Panc1 (cell line): ENCODE results near the gene AANAT. TPM values are rescaled to one million over a fixed set of nuclear protein-coding genes. Genes with fewer than 3 reads are reported as not detected.

Source experiments
- ATAC-seq: fragments of 200-7000 bp; cut with Tn5 transposase; 2 replicates; pipeline ENCODE4 v1.9.1; 2020; ENCODE audit warnings: mild to moderate bottlenecking, moderate library complexity
- BruUV-seq: library from RNA; stranded (reverse); fragments of 400-500 nt; replicated peaks from 2 replicates; lab custom pipeline; 2021; lab: Mats Ljungman, UMichigan
- CTCF ChIA-PET: fragments of 300-600 bp; sonication (Branson Sonifier 250); formaldehyde crosslinking; loops from one replicate; lab custom pipeline; 2022; ENCODE audit warnings: antibody characterized with exemption; lab: Charles Lee
- POLR2A ChIA-PET: fragments of 300-600 bp; sonication (Branson Sonifier 250); formaldehyde crosslinking; loops from one replicate; lab custom pipeline; 2022; ENCODE audit warnings: antibody characterized with exemption; lab: Charles Lee
- DNase-seq: peaks from one replicate; pipeline ENCODE4 v3.0.0-alpha.2; 2010; ENCODE audit warnings: low read depth, low spot score
- H3K27ac ChIP-seq: 2 replicates; pipeline ENCODE4 v1.5.1; 2011; ENCODE audit warnings: mild to moderate bottlenecking, low read length, inconsistent platforms
- H3K27me3 ChIP-seq: fragments of 200-500 bp; sonication (Bioruptor generic); 2 replicates; pipeline ENCODE4 v1.6.0; 2014; ENCODE audit warnings: low read length, inconsistent platforms; ENCODE audit not compliant: control insufficient read depth, insufficient read depth
- H3K36me3 ChIP-seq: fragments of 200-500 bp; sonication (Bioruptor generic); 2 replicates; pipeline ENCODE4 v1.5.1; 2014; ENCODE audit warnings: inconsistent platforms, mild to moderate bottlenecking, low read length, moderate library complexity; ENCODE audit not compliant: control insufficient read depth, insufficient read depth
- H3K4me1 ChIP-seq: 2 replicates; pipeline ENCODE4 v1.5.1; 2011; ENCODE audit warnings: inconsistent platforms, mild to moderate bottlenecking, low read length, moderate library complexity; ENCODE audit not compliant: control insufficient read depth, insufficient read depth
- H3K4me3 ChIP-seq, 2 experiments: 2 replicates each; pipeline ENCODE4 v1.5.1; 2011 to 2012; ENCODE audit warnings: low read depth in 2 of 2, low read length in 2 of 2, mild to moderate bottlenecking in 2 of 2, inconsistent platforms in 1 of 2, moderate library complexity in 1 of 2
- H3K9me3 ChIP-seq: fragments of 200-500 bp; sonication (Bioruptor generic); 2 replicates; pipeline ENCODE4 v1.5.1; 2014; ENCODE audit warnings: low read depth, mild to moderate bottlenecking, inconsistent platforms, low read length, moderate library complexity; ENCODE audit not compliant: control insufficient read depth, insufficient read depth
- CTCF ChIP-seq: fragments of 450-650 bp; IDR thresholded peaks from 2 replicates; pipeline ENCODE4 v1.5.1; 2017; ENCODE audit warnings: mild to moderate bottlenecking
- POLR2AphosphoS5 ChIP-seq: IDR thresholded peaks from 2 replicates; pipeline ENCODE4 v1.6.1; 2012; ENCODE audit warnings: mild to moderate bottlenecking, low read depth, low read length, moderate library complexity
- REST ChIP-seq, 2 experiments: IDR thresholded peaks; 2 replicates each; pipeline ENCODE4 v1.6.1; 2011 to 2012; ENCODE audit warnings: low read depth in 2 of 2, control low read depth in 1 of 2, low read length in 1 of 2, mild to moderate bottlenecking in 1 of 2, moderate library complexity in 1 of 2; ENCODE audit not compliant: insufficient read depth in 1 of 2
- SIN3A ChIP-seq: IDR thresholded peaks from 2 replicates; pipeline ENCODE4 v1.6.1; 2012; ENCODE audit warnings: low read depth, mild to moderate bottlenecking, low read length, moderate library complexity, borderline replicate concordance; ENCODE audit not compliant: insufficient read depth
- TCF7L2 ChIP-seq: IDR thresholded peaks from 2 replicates; pipeline ENCODE4 v1.6.1; 2011; ENCODE audit warnings: mild to moderate bottlenecking, low read depth, low read length, inconsistent platforms
- in situ Hi-C: cut with HindIII; loops from 2 replicates; pipeline ENCODE4 v1.10.0; 2016; ENCODE audit warnings: low sequenced_read_pairs, low pct_unique_long_range_greater_than_20kb
- intact Hi-C: fragments of 100-400 bp; cut with micrococcal nuclease; formaldehyde crosslinking; loops from one replicate; pipeline ENCODE4 v1.10.0; 2022; ENCODE audit not compliant: unreplicated experiment
- total RNA-seq: library from RNA; stranded (reverse); gene quantifications from one replicate; pipeline ENCODE4 v1.2.1, GENCODE V29; 2021; ENCODE audit not compliant: unreplicated experiment

Gene AANAT
- total RNA-seq, 1 experiment from 2014 or later: not detected

GRCh38 chr17:76492123-76492988, 25.0 kb downstream of the AANAT start:
- TF ChIP-seq TCF7L2: no peak
- TF ChIP-seq POLR2AphosphoS5: peak; percentile 28; the same call in 1 of the 2 replicates
- intact Hi-C loops: no loop called here
- DNase-seq (no peak), ATAC-seq (peak; percentile 17)
- in situ Hi-C loops: no loop called here
- CTCF ChIA-PET: interaction anchor here (0.9 kb wide), 1 partner anchor 131 kb away, joined by 4 read pairs; no protein-coding TSS in a partner anchor
- Histone ChIP-seq H3K27me3 (no peaks in the 10 kb centered on the region), H3K4me1 (peaks cover 51% of the 10 kb centered on the region), H3K4me3 (peak overlapping the region in 1 of 2 experiments; percentile 20; a peak in 1 of 4 replicates), H3K9me3 (no peaks in the 10 kb centered on the region), H3K36me3 (no peaks in the 10 kb centered on the region), H3K27ac (peak overlapping the region; percentile 59)
- BruUV-seq: no TSS peak
- POLR2A ChIA-PET: no interaction called here

GRCh38 chr17:76492989-76493501, 25.6 kb downstream of the AANAT start:
- in situ Hi-C loops (no loop called here), intact Hi-C loops (no loop called here)
- Histone ChIP-seq H3K27ac (peak overlapping the region; percentile 59), H3K4me1 (peaks cover 58% of the 10 kb centered on the region), H3K4me3 (peak overlapping the region in 1 of 2 experiments; percentile 20; a peak in 1 of 4 replicates), H3K36me3 (no peaks in the 10 kb centered on the region), H3K9me3 (no peaks in the 10 kb centered on the region), H3K27me3 (no peaks in the 10 kb centered on the region)
- BruUV-seq: no TSS peak
- POLR2A ChIA-PET: interaction anchor here (0.6 kb wide), 1 partner anchor 31 kb away, joined by 5 read pairs; no protein-coding TSS in a partner anchor
- CTCF ChIA-PET: interaction anchor here (0.9 kb wide), 1 partner anchor 130 kb away, joined by 4 read pairs; no protein-coding TSS in a partner anchor
- DNase-seq (no peak), ATAC-seq (peak; percentile 32; the same call in 1 of the 2 replicates)
- TF ChIP-seq POLR2AphosphoS5 (no peak), CTCF (no peak), SIN3A (no peak), REST (IDR thresholded peaks at IDR 0.05; ENCODE audit: insufficient read depth in 1 of 2, low read depth in 2 of 2, low read length in 1 of 2) (no peak), TCF7L2 (no peak)
